ENCODE data around the gene GNG4.

- TF ChIP-seq CTCF (IDR thresholded peaks at IDR 0.05; ENCODE audit: insufficient read depth, low read depth, low read length) (no peak), EZH2 (IDR thresholded peaks at IDR 0.05; ENCODE audit: insufficient read depth, low read length) (no peak)
Observed at GRCh38 chr1:235588916-235589515, 60.6 kb downstream of the GNG4 start.

Measured in astrocyte (in vitro differentiated cells and primary cell).